C1 segment of cervical spinal cord (tissue), 14 donors: ENCODE measurements around the gene WDR5.

Source experiments
- DNase-seq, 14 donors: peaks; one replicate each; lab custom pipeline; 2025; lab: John Stamatoyannopoulos, UW

The WDR5 gene

GRCh38 chr9:134187891-134188385 is 52.1 kb downstream of the WDR5 start:
- no peak for DNase-seq

DNA sequence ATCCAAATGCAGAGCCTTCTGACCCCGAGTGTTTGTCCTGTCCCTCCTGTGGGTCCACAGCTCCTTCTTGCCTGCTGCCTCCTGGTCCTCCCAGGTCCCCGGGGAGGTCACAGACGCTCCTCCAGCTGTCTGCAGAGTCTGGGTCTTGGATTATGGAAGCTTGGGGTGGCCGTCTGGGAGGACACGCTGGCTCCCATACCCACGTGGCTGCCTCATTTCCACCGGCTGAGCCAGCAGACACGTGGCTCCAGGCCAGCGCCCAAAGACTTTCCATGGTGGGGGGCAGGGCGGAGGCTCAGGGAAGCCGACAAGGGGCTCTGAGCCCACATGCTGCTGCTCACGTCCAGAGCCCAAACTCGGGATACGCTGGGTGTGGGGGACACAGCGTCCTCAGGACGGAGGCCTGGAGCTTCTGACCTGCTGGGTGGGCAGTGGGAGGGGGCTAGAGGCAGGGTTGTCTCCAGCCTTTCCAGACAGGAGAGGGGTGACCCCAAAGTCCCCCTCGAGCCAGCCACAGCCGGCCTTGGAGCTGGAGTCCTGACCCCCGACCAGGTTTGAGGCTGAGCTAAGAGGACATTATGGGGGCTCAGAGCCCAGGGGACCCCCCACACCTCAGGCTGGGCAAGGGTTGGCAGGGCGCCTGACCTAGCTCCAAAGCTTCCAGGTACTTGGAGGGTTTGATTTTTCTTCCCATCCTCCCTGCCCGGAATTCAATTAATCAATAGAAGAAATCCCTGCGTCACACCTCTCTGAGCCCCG is 52.7 kb downstream of the WDR5 start:
- peak in 1 of 14 donors; percentile 25 for DNase-seq

GRCh38 chr9:134189145-134189469 is 53.2 kb downstream of the WDR5 start:
- peak in 1 of 14 donors; percentile 66 for DNase-seq

DNA sequence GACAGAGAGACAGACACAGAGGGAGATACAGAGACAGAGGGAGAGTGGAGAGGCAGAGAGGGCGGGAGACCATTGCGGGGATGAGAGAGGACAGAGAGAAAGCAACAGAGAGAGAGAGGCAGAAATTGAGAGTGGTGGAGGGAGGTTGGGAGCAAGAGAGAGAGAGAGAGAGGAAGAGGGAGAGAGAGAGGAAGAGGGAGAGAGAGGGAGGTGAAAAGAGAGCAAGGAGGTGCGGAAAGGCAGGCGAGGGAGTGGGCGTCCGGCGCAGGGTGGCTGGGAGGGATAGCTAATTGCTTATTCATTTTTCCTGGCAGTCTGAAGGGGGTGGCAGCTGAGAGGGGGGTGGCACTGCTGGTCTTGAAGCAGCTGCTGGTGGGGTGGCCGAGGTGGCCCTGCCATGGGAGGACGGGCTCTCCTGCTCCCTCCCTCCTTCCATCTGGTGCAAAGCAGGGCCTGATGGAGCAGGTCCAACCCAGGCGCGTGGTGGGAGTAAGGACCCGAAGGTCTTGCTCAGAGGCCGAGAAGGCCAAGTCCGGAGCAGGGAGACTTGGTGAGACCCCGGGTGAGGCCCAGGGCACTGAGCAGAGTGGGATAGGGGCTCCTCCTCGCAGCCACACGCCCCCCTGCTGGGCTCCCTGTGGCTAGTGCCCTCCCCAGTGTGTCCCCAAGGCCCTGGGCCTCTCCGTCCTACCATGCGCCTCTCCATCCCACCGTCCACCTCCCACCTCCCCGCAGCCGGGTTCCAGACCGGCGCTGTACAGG is 53.8 kb downstream of the WDR5 start:
- DNase-seq = peak in 2 of 14 donors; percentile 21 to 75

DNA sequence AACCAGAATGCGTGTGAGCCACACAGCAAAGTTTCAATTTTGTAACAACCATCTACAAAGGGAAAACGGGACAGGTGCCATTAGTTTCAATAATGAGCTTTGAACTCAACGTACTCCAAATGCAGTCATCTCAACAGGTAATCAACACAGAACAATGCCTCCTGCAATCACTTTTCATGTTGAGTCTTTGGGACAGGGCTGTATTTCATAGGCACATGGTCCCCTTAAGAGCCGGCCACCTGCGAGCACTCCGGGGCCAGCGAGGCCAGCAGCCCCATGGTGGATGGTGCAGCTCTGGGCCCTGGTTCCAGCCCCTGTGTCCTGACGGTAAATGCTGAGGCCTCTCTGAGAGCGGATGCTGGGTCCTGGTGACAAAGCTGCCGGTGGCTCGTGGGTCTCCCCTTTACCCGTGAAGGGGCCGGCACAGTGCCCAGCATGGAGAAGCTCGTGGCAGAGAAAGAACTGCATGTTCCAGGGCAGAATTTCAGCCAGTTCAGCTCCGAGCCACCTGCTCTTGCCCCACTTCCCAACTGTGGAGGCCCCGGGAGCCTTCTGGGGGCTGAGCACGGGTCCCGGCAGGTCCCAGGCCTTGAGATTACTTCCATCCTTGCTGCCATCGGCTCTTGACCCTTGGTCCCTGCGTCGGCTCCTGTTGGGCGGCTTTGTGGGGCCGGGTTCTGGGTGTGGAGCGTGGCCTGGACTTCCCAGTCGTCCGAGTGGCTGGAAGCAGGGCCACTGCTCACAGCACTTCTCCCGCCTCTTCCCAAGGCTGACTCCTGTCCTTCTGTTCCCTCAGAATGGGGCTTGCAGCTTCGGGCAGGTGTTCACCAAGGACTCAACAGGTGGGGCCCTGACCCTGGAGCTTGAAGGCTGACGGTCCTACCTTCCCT is 54.6 kb downstream of the WDR5 start:
- DNase-seq = peak in 1 of 14 donors; percentile 46

GRCh38 chr9:134191455-134192209 is 55.8 kb downstream of the WDR5 start:
- no peak for DNase-seq

GRCh38 chr9:134192311-134192950 is 56.5 kb downstream of the WDR5 start:
- no peak for DNase-seq

GRCh38 chr9:134192951-134193731 is 57.3 kb downstream of the WDR5 start:
- DNase-seq = no peak

- no peak for DNase-seq
Observed at GRCh38 chr9:134193912-134194535, 58.1 kb downstream of the WDR5 start.

DNA sequence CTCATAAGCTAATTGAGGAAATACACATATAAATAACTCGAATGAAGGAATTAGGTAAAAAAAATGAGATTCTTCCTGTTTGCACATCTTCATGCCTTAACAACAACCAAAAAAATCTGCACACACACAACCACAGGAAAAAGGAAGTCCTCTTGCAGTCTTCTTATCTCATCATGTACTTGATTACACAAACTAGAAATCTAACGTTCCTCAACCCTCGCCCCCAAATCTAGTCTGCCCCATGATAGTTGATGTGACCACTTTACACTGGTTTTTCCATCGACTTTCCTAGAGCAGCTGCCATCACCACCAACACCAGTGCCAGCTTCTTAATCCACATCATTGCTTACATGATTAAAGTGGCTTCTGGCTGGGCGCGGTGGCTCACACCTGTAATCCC is 59.7 kb downstream of the WDR5 start:
- no peak for DNase-seq

GRCh38 chr9:134196911-134197310 is 61.0 kb downstream of the WDR5 start:
- DNase-seq = no peak

GRCh38 chr9:134198791-134199190 is 62.9 kb downstream of the WDR5 start:
- no peak for DNase-seq

- no peak for DNase-seq
Observed at GRCh38 chr9:134200730-134201129, 64.8 kb downstream of the WDR5 start.

DNA sequence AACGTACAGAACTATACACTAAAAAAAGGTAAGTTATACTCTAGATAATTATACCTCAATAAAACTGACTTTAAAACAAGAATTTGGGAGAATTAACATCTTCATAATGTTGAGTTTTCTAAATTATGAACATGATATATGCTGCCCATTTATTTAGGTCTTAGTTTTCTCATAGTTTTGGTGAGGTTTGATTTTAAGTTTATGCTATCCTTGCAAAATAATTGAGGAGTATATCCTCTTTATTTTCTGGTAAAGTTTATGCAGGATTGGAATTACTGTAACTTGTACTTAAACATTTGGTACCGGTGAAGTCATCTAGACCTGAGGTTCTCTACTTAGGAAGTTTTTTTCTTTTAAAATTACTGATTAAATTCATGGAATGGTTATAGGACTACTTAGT is 67.3 kb downstream of the WDR5 start:
- DNase-seq = no peak

- no peak for DNase-seq
Observed at GRCh38 chr9:134204041-134204440, 68.2 kb downstream of the WDR5 start.

- no peak for DNase-seq
Observed at GRCh38 chr9:134204991-134205578, 69.2 kb downstream of the WDR5 start.

GRCh38 chr9:134205672-134206310 is 69.9 kb downstream of the WDR5 start:
- DNase-seq = peak in 4 of 14 donors; percentile 31 to 84 (median 42)
